Measurements from ENCODE around the gene ANGPTL8.

GRCh38 chr19:11265785-11266236 is 26.4 kb downstream of the ANGPTL8 start:
- TF ChIP-seq TARDBP (IDR thresholded peaks at IDR 0.05), result no peak
- TF ChIP-seq BHLHE40 (IDR thresholded peaks at IDR 0.05; ENCODE audit: borderline replicate concordance), result no peak
- TF ChIP-seq NFRKB (IDR thresholded peaks at IDR 0.05), result no peak
- TF ChIP-seq PKNOX1 (IDR thresholded peaks at IDR 0.05), result no peak
- TF ChIP-seq FOXA1 (IDR thresholded peaks at IDR 0.05), result no peak
- no peak for TF ChIP-seq SP1 (IDR thresholded peaks at IDR 0.05)
- no peak for TF ChIP-seq ZNF384 (IDR thresholded peaks at IDR 0.05)
- TF ChIP-seq ELF4 (IDR thresholded peaks at IDR 0.05), result no peak
